ENCODE data around the gene SSR4.

SSR4 gene

DNA sequence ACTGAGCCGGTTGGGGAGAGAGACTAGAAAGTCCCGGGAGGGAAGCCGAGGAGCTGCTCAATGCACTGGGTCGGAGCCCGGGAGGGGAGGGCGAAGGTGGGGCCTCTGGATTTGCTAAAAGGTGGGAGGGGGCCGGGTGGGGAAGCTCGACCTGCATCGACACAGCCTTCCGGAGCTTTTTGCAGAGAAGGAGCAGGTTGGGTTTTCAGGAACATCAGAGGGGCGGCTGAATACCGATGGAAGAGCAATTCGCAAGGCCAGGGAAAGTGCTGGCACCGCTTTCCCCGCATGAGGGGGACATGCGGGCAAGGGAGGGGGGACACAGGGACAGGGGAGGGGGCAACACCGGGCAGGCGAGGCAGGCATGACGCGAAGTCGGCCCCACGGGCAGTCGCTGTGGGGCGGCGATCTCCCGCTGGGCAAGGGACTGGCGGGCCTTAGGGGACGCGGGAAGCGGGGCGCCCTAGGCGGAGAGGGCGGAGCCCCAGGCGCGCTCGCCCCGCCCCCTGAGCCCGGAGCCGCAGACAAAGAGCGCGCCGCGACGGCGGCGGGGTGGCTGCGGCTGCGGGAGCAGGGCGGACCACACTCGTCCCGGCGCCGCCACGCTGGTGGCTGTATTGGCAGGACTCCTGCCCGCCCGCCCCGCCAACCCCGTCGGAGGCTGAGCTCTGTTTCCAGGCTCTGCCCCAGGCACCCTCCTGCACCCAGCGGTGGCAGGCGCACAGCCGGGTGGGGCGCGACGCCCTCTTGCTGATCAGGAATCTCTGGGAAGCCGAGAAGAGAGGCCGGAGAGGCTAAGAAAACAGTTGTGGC, 24.3 kb downstream of the SSR4 start:
- no peak overlapping the region for H3K27ac Mint-ChIP-seq
- peaks cover 31% of the 10 kb centered on the region for H3K27me3 Mint-ChIP-seq
- H3K4me3 Mint-ChIP-seq, result peak overlapping the region; percentile 53
- DNase-seq, result peak; percentile 67
- no peaks in the 10 kb centered on the region for H3K9me3 Mint-ChIP-seq
- CTCF ChIA-PET, result no interaction called here
- H3K4me1 Mint-ChIP-seq, result peaks cover 63% of the 10 kb centered on the region
- no peaks in the 10 kb centered on the region for H3K36me3 Mint-ChIP-seq

DNA sequence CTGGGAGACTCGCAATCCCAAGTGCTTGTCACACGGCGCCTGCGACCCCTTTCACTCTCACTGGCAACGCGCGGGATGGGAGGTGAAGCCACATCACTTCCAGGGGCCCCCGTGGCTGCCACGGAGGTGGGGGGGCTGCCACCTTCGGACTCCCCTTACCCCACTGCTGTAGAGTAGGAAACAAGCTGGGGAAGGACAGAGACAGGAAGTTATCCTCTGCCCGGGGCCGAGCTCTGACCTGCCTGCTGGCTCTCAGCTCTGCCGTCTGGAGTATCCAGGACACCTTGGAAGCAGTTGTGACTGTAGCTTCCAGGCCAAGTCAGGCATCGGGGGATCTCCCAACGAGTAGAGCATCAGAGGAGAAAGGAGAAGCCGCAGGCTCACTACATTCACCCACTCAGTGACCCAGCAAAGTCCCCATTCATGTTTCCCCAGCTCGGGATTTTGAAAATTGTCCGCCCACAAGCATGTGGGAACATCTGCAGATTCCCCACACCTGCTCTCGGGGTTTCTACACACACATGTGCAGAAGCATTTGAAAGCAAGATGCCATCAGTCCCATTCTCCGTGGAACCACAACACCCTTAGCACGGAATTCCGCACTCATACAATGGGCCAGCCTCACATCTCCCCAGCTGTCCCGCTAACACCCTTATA, 25.0 kb downstream of the SSR4 start:
- Mint-ChIP-seq H3K4me1 (peaks cover 64% of the 10 kb centered on the region), H3K27ac (no peak overlapping the region), H3K9me3 (no peaks in the 10 kb centered on the region), H3K27me3 (peaks cover 37% of the 10 kb centered on the region), H3K4me3 (no peak overlapping the region), H3K36me3 (no peaks in the 10 kb centered on the region)
- CTCF ChIA-PET, result no interaction called here
- DNase-seq, result no peak

- CTCF ChIA-PET, result no interaction called here
- H3K4me3 Mint-ChIP-seq, result no peak overlapping the region
- H3K36me3 Mint-ChIP-seq, result no peaks in the 10 kb centered on the region
- peaks cover 57% of the 10 kb centered on the region for H3K4me1 Mint-ChIP-seq
- no peak overlapping the region for H3K27ac Mint-ChIP-seq
- DNase-seq, result no peak
- no peaks in the 10 kb centered on the region for H3K9me3 Mint-ChIP-seq
- H3K27me3 Mint-ChIP-seq, result peaks cover 40% of the 10 kb centered on the region
These were observed 26.1 kb downstream of the SSR4 start for GRCh38 chrX:153820601-153821000.

GRCh38 chrX:153821066-153821465, 26.6 kb downstream of the SSR4 start:
- peaks cover 45% of the 10 kb centered on the region for H3K27me3 Mint-ChIP-seq
- no peak for DNase-seq
- no peak overlapping the region for H3K27ac Mint-ChIP-seq
- H3K4me3 Mint-ChIP-seq, result no peak overlapping the region
- peaks cover 57% of the 10 kb centered on the region for H3K4me1 Mint-ChIP-seq
- CTCF ChIA-PET, result no interaction called here
- H3K9me3 Mint-ChIP-seq, result no peaks in the 10 kb centered on the region
- no peaks in the 10 kb centered on the region for H3K36me3 Mint-ChIP-seq

- CTCF ChIA-PET, result no interaction called here
- no peak for DNase-seq
- H3K27ac Mint-ChIP-seq, result no peak overlapping the region
- peaks cover 52% of the 10 kb centered on the region for H3K27me3 Mint-ChIP-seq
- no peaks in the 10 kb centered on the region for H3K36me3 Mint-ChIP-seq
- H3K9me3 Mint-ChIP-seq, result no peaks in the 10 kb centered on the region
- H3K4me1 Mint-ChIP-seq, result peaks cover 48% of the 10 kb centered on the region
- no peak overlapping the region for H3K4me3 Mint-ChIP-seq
These were observed 29.9 kb downstream of the SSR4 start for GRCh38 chrX:153824348-153824747.

DNA sequence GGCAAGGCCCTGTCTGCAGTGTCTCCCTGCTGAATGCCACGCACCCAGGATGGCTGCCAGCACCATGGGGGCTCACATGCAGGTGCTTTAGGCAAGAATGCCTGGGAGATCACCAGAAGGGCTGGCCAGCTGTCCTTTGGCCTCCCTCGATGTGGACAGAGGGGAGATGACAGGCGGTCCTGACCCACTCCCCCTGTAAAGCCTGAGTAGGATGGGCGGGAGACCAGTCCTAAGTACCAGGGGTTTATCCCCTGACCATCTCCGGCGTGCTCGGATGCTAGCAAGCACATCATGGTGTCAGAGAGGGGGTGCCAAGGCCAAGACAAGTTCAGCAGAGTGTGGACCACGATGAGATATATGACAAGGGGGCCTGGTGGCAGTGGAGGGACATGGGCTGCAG, 30.6 kb downstream of the SSR4 start:
- no peaks in the 10 kb centered on the region for H3K36me3 Mint-ChIP-seq
- H3K4me3 Mint-ChIP-seq, result no peak overlapping the region
- peaks cover 45% of the 10 kb centered on the region for H3K4me1 Mint-ChIP-seq
- CTCF ChIA-PET, result no interaction called here
- no peaks in the 10 kb centered on the region for H3K9me3 Mint-ChIP-seq
- peaks cover 53% of the 10 kb centered on the region for H3K27me3 Mint-ChIP-seq
- no peak for DNase-seq
- H3K27ac Mint-ChIP-seq, result no peak overlapping the region

GRCh38 chrX:153827016-153827415, 32.5 kb downstream of the SSR4 start:
- Mint-ChIP-seq H3K4me3 (no peak overlapping the region), H3K27ac (no peak overlapping the region), H3K4me1 (peaks cover 31% of the 10 kb centered on the region), H3K9me3 (no peaks in the 10 kb centered on the region), H3K36me3 (no peaks in the 10 kb centered on the region), H3K27me3 (peaks cover 66% of the 10 kb centered on the region)
- no peak for DNase-seq
- CTCF ChIA-PET, result no interaction called here

- Mint-ChIP-seq H3K4me3 (no peak overlapping the region), H3K27me3 (peaks cover 75% of the 10 kb centered on the region), H3K4me1 (peaks cover 23% of the 10 kb centered on the region), H3K36me3 (no peaks in the 10 kb centered on the region), H3K9me3 (no peaks in the 10 kb centered on the region), H3K27ac (no peak overlapping the region)
- CTCF ChIA-PET, result no interaction called here
- no peak for DNase-seq
These were observed 33.4 kb downstream of the SSR4 start for GRCh38 chrX:153827903-153828302.

DNA sequence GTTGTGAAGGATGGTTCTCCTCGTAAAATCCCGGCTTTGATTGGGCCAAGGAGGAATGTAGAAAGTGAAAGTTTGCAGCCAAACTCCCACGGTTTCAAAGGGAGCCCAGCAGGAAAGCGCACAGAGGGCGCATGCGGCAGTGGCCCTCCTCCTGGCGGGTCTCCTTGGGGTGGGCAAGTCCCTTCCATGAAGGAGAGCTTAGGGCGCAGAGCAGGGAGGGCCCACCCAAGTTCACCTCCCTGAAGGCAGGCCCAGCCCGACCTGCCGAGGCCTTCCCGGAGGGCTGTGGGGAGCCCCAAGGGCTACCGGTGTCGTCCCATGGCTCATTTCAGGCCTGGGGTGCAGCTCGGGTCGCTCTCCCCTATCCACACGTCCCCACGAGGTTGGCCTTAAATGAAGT, 33.8 kb downstream of the SSR4 start:
- H3K36me3 Mint-ChIP-seq, result no peaks in the 10 kb centered on the region
- peaks cover 23% of the 10 kb centered on the region for H3K4me1 Mint-ChIP-seq
- peaks cover 79% of the 10 kb centered on the region for H3K27me3 Mint-ChIP-seq
- H3K27ac Mint-ChIP-seq, result no peak overlapping the region
- CTCF ChIA-PET, result no interaction called here
- no peaks in the 10 kb centered on the region for H3K9me3 Mint-ChIP-seq
- no peak overlapping the region for H3K4me3 Mint-ChIP-seq
- no peak for DNase-seq

DNA sequence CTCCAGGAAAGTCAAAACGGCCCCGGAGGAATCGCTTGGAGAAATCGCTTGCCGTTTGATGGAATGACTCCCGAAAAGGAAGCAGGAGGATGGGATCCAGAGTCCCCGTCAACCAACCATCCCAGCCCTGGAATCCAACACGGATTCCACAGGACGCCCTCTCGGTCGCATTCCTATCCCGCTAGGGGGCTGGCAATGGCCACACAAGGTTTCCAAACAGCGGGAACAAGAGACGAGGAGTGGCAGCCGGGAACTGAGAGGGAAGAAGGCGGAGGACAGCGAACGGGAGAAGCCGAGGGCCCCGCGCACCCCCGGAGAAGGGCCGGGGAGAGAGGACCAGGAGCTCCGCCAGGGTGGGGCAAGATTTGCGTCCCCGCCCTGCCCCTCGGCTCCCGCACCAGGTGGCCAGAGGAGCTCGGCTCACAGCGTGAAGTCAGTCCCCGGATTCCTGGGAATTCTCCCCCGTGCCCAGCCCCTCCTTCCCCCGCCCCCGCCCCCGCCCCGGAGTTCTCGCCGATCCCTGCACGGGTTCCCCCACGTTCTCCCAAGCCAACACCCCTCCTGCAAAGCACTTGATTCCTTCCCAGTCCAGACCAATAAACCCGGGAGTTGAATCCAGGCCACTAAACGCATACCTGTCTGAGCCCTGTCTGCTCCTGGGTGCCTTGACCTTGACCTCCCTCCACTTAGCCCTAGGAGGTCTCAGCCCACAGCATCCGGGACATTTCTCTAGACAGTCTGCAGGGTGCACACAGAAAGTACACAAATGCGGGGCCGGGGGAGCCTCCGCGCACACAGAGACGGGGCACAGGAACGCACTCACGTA, 34.5 kb downstream of the SSR4 start:
- Mint-ChIP-seq H3K36me3 (no peaks in the 10 kb centered on the region), H3K27me3 (peaks cover 79% of the 10 kb centered on the region), H3K9me3 (no peaks in the 10 kb centered on the region), H3K27ac (no peak overlapping the region), H3K4me3 (no peak overlapping the region), H3K4me1 (peaks cover 18% of the 10 kb centered on the region)
- no peak for DNase-seq
- CTCF ChIA-PET, result no interaction called here

DNA sequence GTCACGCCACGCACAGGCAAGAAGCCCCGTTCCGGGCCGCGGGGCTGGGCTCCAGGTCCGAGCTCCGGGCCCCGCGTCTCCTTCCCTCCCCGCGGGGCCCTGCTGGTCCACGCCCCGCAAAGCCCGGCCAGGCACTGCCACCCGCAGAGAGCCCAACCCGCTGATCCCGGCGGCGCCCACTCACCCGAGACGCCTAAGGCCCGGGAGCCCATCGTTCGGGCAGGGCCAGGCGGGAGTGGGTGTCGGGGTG, 35.0 kb downstream of the SSR4 start:
- Mint-ChIP-seq H3K4me3 (no peak overlapping the region), H3K27ac (no peak overlapping the region), H3K9me3 (no peaks in the 10 kb centered on the region), H3K36me3 (no peaks in the 10 kb centered on the region), H3K4me1 (peaks cover 17% of the 10 kb centered on the region), H3K27me3 (peaks cover 73% of the 10 kb centered on the region)
- CTCF ChIA-PET, result no interaction called here
- no peak for DNase-seq

DNA sequence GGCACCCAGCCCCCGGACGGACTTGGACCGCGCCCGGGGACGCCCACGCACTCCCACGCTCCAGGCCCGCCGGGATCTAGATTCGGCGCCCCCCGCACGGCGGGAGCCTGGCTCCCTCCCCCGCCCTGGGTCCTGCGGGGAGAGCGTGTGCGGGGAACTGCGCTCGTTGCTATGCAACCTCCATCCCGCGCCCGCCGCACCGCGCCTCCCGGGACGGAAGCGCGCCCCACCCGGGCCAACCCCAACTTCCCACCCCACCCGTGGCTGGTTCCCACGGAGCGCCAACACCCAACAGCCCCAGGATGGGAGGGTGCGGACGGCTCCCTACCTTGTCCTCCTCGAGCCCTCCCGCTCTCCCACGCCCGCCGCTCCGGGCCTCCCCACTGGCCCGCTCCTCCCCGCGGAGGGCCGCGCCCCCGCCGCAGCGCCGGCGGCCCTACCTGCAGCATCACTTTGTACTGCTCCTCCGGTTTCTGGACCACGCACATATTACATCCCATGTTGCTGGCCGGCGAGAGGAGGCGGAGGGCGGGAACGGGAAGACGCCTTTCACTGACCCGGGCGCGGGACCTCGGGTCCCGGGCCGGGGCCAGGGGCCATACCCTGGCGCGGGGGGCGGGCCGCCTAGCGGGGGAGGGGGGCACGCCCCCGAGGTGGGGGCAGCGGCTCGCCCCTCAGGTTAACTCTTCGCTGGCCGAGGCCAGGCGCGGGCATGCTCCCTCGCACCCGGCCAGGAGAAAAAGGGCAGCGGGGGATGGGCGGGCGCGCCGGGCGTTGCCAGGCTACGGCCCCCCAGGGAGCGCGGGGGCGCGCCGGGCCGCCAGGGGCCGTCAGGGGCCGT, 35.6 kb downstream of the SSR4 start, which contains the start of gene PDZD4:
TSS of gene PDZD4 (minus strand) at position 746 of the 841 bp plus-strand sequence. CDS start at position 500, 246 bp downstream.
- peaks cover 68% of the 10 kb centered on the region for H3K27me3 Mint-ChIP-seq
- H3K9me3 Mint-ChIP-seq, result no peaks in the 10 kb centered on the region
- peak; percentile 23 for DNase-seq
- peak within 1 kb of the TSS; percentile 26 for H3K4me3 Mint-ChIP-seq
- no peak within 1 kb of the TSS for H3K27ac Mint-ChIP-seq
- peaks cover 17% of the 10 kb centered on the region for H3K4me1 Mint-ChIP-seq
- CTCF ChIA-PET, result no interaction called here
- no peaks in the 10 kb centered on the region for H3K36me3 Mint-ChIP-seq

GRCh38 chrX:153830640-153831428, 36.4 kb downstream of the SSR4 start:
- Mint-ChIP-seq H3K4me1 (peaks cover 17% of the 10 kb centered on the region), H3K9me3 (no peaks in the 10 kb centered on the region), H3K4me3 (peak overlapping the region; percentile 26), H3K27ac (no peak overlapping the region), H3K36me3 (no peaks in the 10 kb centered on the region), H3K27me3 (peaks cover 65% of the 10 kb centered on the region)
- DNase-seq, result no peak
- CTCF ChIA-PET, result no interaction called here

All from activated naive CD4-positive, alpha-beta T cell treated with anti-CD3 and anti-CD28 coated beads, Interleukin-2, amount 10 ng/mL, durations not matched to agents 7 days and 5 days (primary cell).